HG03378 (cell line): ENCODE results near the gene DNM3.

Source experiments
- ATAC-seq: cut with Tn5 transposase; IDR thresholded peaks from one replicate; pipeline ENCODE4 v1.9.1; 2021; ENCODE audit warnings: mild to moderate bottlenecking, moderate library complexity; ENCODE audit not compliant: unreplicated experiment

The DNM3 gene

GRCh38 chr1:171966426-171967220 lies 125.3 kb downstream of the DNM3 start:
- no peak for ATAC-seq

GRCh38 chr1:171969226-171969625 lies 127.9 kb downstream of the DNM3 start:
- ATAC-seq: no peak

- ATAC-seq: no peak
These were observed 128.5 kb downstream of the DNM3 start for GRCh38 chr1:171969813-171970212.

GRCh38 chr1:171972846-171973245 lies 131.5 kb downstream of the DNM3 start:
- no peak for ATAC-seq

GRCh38 chr1:171973421-171973820 lies 132.1 kb downstream of the DNM3 start:
- no peak for ATAC-seq

GRCh38 chr1:171981303-171981702 lies 140.0 kb downstream of the DNM3 start:
- no peak for ATAC-seq

- ATAC-seq: no peak
These were observed 142.3 kb downstream of the DNM3 start for GRCh38 chr1:171983584-171983983.

- ATAC-seq: no peak
These were observed 143.0 kb downstream of the DNM3 start for GRCh38 chr1:171984262-171984661.

- ATAC-seq: peak; percentile 49
These were observed 143.7 kb downstream of the DNM3 start for GRCh38 chr1:171984850-171985485.

- no peak for ATAC-seq
These were observed 144.3 kb downstream of the DNM3 start for GRCh38 chr1:171985639-171986038.

- no peak for ATAC-seq
These were observed 147.1 kb downstream of the DNM3 start for GRCh38 chr1:171988243-171988885.

- no peak for ATAC-seq
These were observed 149.1 kb downstream of the DNM3 start for GRCh38 chr1:171990371-171990770.

- ATAC-seq: no peak
These were observed 153.0 kb downstream of the DNM3 start for GRCh38 chr1:171994293-171994692.

- no peak for ATAC-seq
These were observed 154.3 kb downstream of the DNM3 start for GRCh38 chr1:171995573-171995972.

GRCh38 chr1:171997936-171998335 lies 156.6 kb downstream of the DNM3 start:
- no peak for ATAC-seq

GRCh38 chr1:171998711-171999110 lies 157.4 kb downstream of the DNM3 start:
- ATAC-seq: no peak

- ATAC-seq: no peak
These were observed 158.5 kb downstream of the DNM3 start for GRCh38 chr1:171999756-172000155.

- ATAC-seq: no peak
These were observed 160.0 kb downstream of the DNM3 start for GRCh38 chr1:172001288-172001687.

- ATAC-seq: no peak
These were observed 161.5 kb downstream of the DNM3 start for GRCh38 chr1:172002725-172003345.

GRCh38 chr1:172003766-172004530 lies 162.7 kb downstream of the DNM3 start:
- ATAC-seq: no peak

- ATAC-seq: no peak
These were observed 163.4 kb downstream of the DNM3 start for GRCh38 chr1:172004671-172005070.
